22Rv1 (cell line): ENCODE measurements around the gene RPL22.

Experiments used
- ZFX ChIP-seq: fragments of 450-650 bp; IDR thresholded peaks from 2 replicates; pipeline ENCODE4 v1.6.1; 2017; ENCODE audit warnings: antibody characterized with exemption, borderline replicate concordance
- TF ChIP-seq, protein P1 (sequence below): fragments of 450-650 bp; IDR thresholded peaks from 2 replicates; pipeline ENCODE4 v1.5.1; 2017; ENCODE audit warnings: mild to moderate bottlenecking

DNA sequence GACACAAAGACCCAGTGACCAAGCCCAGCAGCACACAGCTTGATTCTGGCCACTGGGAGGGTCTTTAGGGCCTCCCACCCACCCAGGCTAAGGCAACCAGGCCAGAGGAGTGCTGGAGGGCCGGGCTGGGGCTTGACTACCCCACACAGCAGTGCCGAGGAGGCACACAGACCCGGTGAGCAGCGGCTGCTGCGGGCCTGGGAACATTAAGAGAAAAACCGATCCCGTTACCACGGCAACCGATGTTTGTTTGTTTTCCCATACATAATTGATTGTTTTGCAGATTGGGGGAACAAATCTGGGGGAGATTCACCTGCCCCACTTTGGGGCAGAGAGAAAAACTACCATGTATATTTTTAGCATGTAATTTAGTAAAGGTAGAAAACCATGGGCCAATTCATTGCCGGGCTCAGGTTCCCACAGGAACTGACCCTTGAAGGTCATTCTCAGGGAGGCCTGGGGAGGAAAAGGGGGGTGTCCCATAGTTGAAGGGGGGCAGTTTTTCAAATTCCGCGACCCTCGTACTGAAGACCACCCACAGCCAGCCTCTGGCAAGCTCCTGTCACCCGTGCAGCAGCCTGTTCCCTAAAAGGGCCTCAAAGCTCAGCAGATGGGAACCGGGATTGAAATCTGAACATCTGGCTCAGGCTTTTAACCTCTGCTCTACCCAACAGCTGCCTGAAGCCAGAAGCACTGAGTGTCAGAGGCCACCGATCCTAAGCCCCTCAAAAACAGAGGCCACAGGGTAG lies 54.6 kb downstream of the RPL22 start:
- TF ChIP-seq, protein P1, sequence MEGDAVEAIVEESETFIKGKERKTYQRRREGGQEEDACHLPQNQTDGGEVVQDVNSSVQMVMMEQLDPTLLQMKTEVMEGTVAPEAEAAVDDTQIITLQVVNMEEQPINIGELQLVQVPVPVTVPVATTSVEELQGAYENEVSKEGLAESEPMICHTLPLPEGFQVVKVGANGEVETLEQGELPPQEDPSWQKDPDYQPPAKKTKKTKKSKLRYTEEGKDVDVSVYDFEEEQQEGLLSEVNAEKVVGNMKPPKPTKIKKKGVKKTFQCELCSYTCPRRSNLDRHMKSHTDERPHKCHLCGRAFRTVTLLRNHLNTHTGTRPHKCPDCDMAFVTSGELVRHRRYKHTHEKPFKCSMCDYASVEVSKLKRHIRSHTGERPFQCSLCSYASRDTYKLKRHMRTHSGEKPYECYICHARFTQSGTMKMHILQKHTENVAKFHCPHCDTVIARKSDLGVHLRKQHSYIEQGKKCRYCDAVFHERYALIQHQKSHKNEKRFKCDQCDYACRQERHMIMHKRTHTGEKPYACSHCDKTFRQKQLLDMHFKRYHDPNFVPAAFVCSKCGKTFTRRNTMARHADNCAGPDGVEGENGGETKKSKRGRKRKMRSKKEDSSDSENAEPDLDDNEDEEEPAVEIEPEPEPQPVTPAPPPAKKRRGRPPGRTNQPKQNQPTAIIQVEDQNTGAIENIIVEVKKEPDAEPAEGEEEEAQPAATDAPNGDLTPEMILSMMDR: no peak
- TF ChIP-seq ZFX: no peak
